Natural killer cell treated with Interleukin-12 subunit alpha and Interleukin-12 subunit beta and Interleukin-15 and Interleukin-18, amount 100 ng/mL, for 72 hours (primary cell): ENCODE data around the gene CDT1. TPM values are rescaled to one million over a fixed set of nuclear protein-coding genes. Genes with fewer than 3 reads are reported as not detected.

Source experiments
- ATAC-seq, 2 donors: fragments of 150-1000 bp; cut with Tn5 transposase in 1 of 2; sonication (Bioruptor Pico), chemical (Tn5 transposase) in 1 of 2; 2 replicates each; pipeline ENCODE4 v1.10.0; 2021
- DNase-seq: peaks from one replicate; pipeline ENCODE4 v3.0.0; 2022; ENCODE audit warnings: low spot score
- H3K27ac Mint-ChIP-seq, 2 donors: 1 replicate in 1 of 2; 2 replicates in 1 of 2; pipeline ENCODE4 v1.8.0; 2022; ENCODE audit warnings: mixed read lengths in 2 of 2, mild to moderate bottlenecking in 1 of 2, moderate library complexity in 1 of 2
- H3K27me3 Mint-ChIP-seq, 2 donors: 1 replicate in 1 of 2; 2 replicates in 1 of 2; pipeline ENCODE4 v1.8.0; 2022; ENCODE audit warnings: mixed read lengths in 2 of 2
- H3K36me3 Mint-ChIP-seq: one replicate; pipeline ENCODE4 v1.8.0; 2022; ENCODE audit warnings: mixed read lengths
- H3K4me1 Mint-ChIP-seq, 2 donors: 1 replicate in 1 of 2; 2 replicates in 1 of 2; pipeline ENCODE4 v1.8.0; 2022; ENCODE audit warnings: low read depth in 2 of 2, mixed read lengths in 2 of 2, mild to moderate bottlenecking in 1 of 2
- H3K4me3 Mint-ChIP-seq: one replicate; pipeline ENCODE4 v1.8.0; 2022; ENCODE audit warnings: mixed read lengths
- H3K9me3 Mint-ChIP-seq: 2 replicates; pipeline ENCODE4 v1.8.0; 2022; ENCODE audit warnings: mixed read lengths
- total RNA-seq, 2 donors: library from RNA; stranded (reverse); gene quantifications; one replicate each; pipeline ENCODE4 v1.2.3, GENCODE V29; 2022

Gene CDT1
- total RNA-seq, 2 donors from 2014 or later, result 50.0 to 129 TPM

- peaks cover 0 to 22% of the 10 kb centered on the region in 2 donors for H3K4me1 Mint-ChIP-seq
These were observed 29.7 kb upstream of the CDT1 start for GRCh38 chr16:88773812-88774291.

GRCh38 chr16:88774544-88775393 is 28.8 kb upstream of the CDT1 start:
- peaks cover 2 to 16% of the 10 kb centered on the region in 2 donors for H3K4me1 Mint-ChIP-seq
- DNase-seq, result no peak
- H3K36me3 Mint-ChIP-seq, result no peaks in the 10 kb centered on the region
- H3K4me3 Mint-ChIP-seq, result no peak overlapping the region
- H3K27me3 Mint-ChIP-seq, result no peaks in the 10 kb centered on the region
- ATAC-seq, result no peak
- H3K9me3 Mint-ChIP-seq, result no peaks in the 10 kb centered on the region
- peak overlapping the region in 1 of 2 donors; percentile 29 for H3K27ac Mint-ChIP-seq

More at GRCh38 chr16:88773812-88774291, 29.7 kb upstream of the CDT1 start:
- no peaks in the 10 kb centered on the region for H3K36me3 Mint-ChIP-seq
- H3K4me3 Mint-ChIP-seq, result no peak overlapping the region
- no peaks in the 10 kb centered on the region for H3K9me3 Mint-ChIP-seq
- no peaks in the 10 kb centered on the region for H3K27me3 Mint-ChIP-seq
- no peak overlapping the region for H3K27ac Mint-ChIP-seq
- DNase-seq (no peak), ATAC-seq (no peak)

- Mint-ChIP-seq H3K4me1 (peaks cover 11 to 22% of the 10 kb centered on the region in 2 donors), H3K27me3 (no peaks in the 10 kb centered on the region), H3K9me3 (no peaks in the 10 kb centered on the region), H3K36me3 (no peaks in the 10 kb centered on the region), H3K4me3 (no peak overlapping the region), H3K27ac (no peak overlapping the region)
- ATAC-seq (no peak), DNase-seq (no peak)
These were observed 27.8 kb upstream of the CDT1 start for GRCh38 chr16:88775825-88776224.

- Mint-ChIP-seq H3K27ac (peak overlapping the region in 1 of 2 donors; percentile 65), H3K27me3 (no peaks in the 10 kb centered on the region), H3K4me3 (no peak overlapping the region), H3K36me3 (no peaks in the 10 kb centered on the region), H3K9me3 (no peaks in the 10 kb centered on the region), H3K4me1 (peaks cover 29 to 36% of the 10 kb centered on the region in 2 donors)
- ATAC-seq (no peak), DNase-seq (no peak)
These were observed 25.9 kb upstream of the CDT1 start for GRCh38 chr16:88777471-88778270.

- Mint-ChIP-seq H3K27me3 (no peaks in the 10 kb centered on the region), H3K4me3 (peak overlapping the region; percentile 17), H3K27ac (peak overlapping the region in 1 of 2 donors; percentile 65), H3K4me1 (peaks cover 34 to 41% of the 10 kb centered on the region in 2 donors), H3K9me3 (no peaks in the 10 kb centered on the region), H3K36me3 (no peaks in the 10 kb centered on the region)
- no peak for DNase-seq
- no peak for ATAC-seq
These were observed 25.4 kb upstream of the CDT1 start for GRCh38 chr16:88778271-88778525.

- no peak for DNase-seq
- Mint-ChIP-seq H3K36me3 (no peaks in the 10 kb centered on the region), H3K27me3 (no peaks in the 10 kb centered on the region), H3K9me3 (no peaks in the 10 kb centered on the region), H3K4me1 (peaks cover 38 to 45% of the 10 kb centered on the region in 2 donors), H3K4me3 (peak overlapping the region; percentile 17), H3K27ac (peak overlapping the region in 1 of 2 donors; percentile 65)
- ATAC-seq, result no peak
These were observed 25.0 kb upstream of the CDT1 start for GRCh38 chr16:88778541-88779065.

- H3K4me3 Mint-ChIP-seq, result peak overlapping the region; percentile 81
- H3K36me3 Mint-ChIP-seq, result no peaks in the 10 kb centered on the region
- peak overlapping the region; percentile 87 to 94 for H3K27ac Mint-ChIP-seq
- DNase-seq, result no peak
- H3K9me3 Mint-ChIP-seq, result no peaks in the 10 kb centered on the region
- peaks cover 40 to 47% of the 10 kb centered on the region in 2 donors for H3K4me1 Mint-ChIP-seq
- H3K27me3 Mint-ChIP-seq, result no peaks in the 10 kb centered on the region
- no peak for ATAC-seq
These were observed 24.0 kb upstream of the CDT1 start for GRCh38 chr16:88779406-88780141.

- Mint-ChIP-seq H3K4me1 (peaks cover 40 to 47% of the 10 kb centered on the region in 2 donors), H3K27me3 (no peaks in the 10 kb centered on the region), H3K27ac (peak overlapping the region; percentile 87 to 94), H3K9me3 (no peaks in the 10 kb centered on the region), H3K36me3 (no peaks in the 10 kb centered on the region), H3K4me3 (peak overlapping the region; percentile 81)
- ATAC-seq (no peak), DNase-seq (no peak)
These were observed 23.2 kb upstream of the CDT1 start for GRCh38 chr16:88780142-88781062.

GRCh38 chr16:88781140-88782077 is 22.2 kb upstream of the CDT1 start:
- peak; percentile 41 to 60 for ATAC-seq
- Mint-ChIP-seq H3K4me1 (peaks cover 40 to 49% of the 10 kb centered on the region in 2 donors), H3K36me3 (no peaks in the 10 kb centered on the region), H3K27me3 (no peaks in the 10 kb centered on the region), H3K27ac (peak overlapping the region; percentile 87 to 94), H3K4me3 (peak overlapping the region; percentile 81), H3K9me3 (no peaks in the 10 kb centered on the region)
- no peak for DNase-seq

- Mint-ChIP-seq H3K36me3 (no peaks in the 10 kb centered on the region), H3K4me1 (peaks cover 40 to 48% of the 10 kb centered on the region in 2 donors), H3K27me3 (no peaks in the 10 kb centered on the region), H3K27ac (peak overlapping the region; percentile 87 to 94), H3K4me3 (peak overlapping the region; percentile 81), H3K9me3 (no peaks in the 10 kb centered on the region)
- ATAC-seq (peak; percentile 4 to 57), DNase-seq (no peak)
These were observed 20.9 kb upstream of the CDT1 start for GRCh38 chr16:88782454-88783390.
